Esophagus (tissue), 2 donors: ENCODE results near the gene IMMP2L. TPM values are rescaled to one million over a fixed set of nuclear protein-coding genes. Genes with fewer than 3 reads are reported as not detected.

Source experiments
- H3K27ac ChIP-seq, 2 donors: one replicate each; pipeline ENCODE4 v1.5.1; 2013; ENCODE audit warnings: low read depth in 2 of 2, mild to moderate bottlenecking in 2 of 2, inconsistent platforms in 1 of 2, low read length in 1 of 2, moderate library complexity in 1 of 2
- H3K27me3 ChIP-seq, 2 donors: one replicate each; pipeline ENCODE4 v1.6.1; 2013; ENCODE audit warnings: low read length in 2 of 2, control low read depth in 1 of 2, mild to moderate bottlenecking in 1 of 2; ENCODE audit not compliant: insufficient read depth in 2 of 2, control insufficient read depth in 1 of 2
- H3K36me3 ChIP-seq, 2 donors: one replicate each; pipeline ENCODE4 v1.6.1; 2013; ENCODE audit warnings: low read length in 1 of 2; ENCODE audit not compliant: control insufficient read depth in 2 of 2, insufficient read depth in 2 of 2
- H3K4me1 ChIP-seq, 2 donors: one replicate each; pipeline ENCODE4 v1.6.1; 2013; ENCODE audit warnings: low read length in 1 of 2; ENCODE audit not compliant: control insufficient read depth in 2 of 2, insufficient read depth in 2 of 2
- H3K4me3 ChIP-seq, 2 donors: one replicate each; pipeline ENCODE4 v1.5.1; 2013; ENCODE audit warnings: low read length in 2 of 2, mild to moderate bottlenecking in 2 of 2, low read depth in 1 of 2, moderate library complexity in 1 of 2
- H3K9me3 ChIP-seq, 2 donors: one replicate each; pipeline ENCODE4 v1.6.1; 2013; ENCODE audit warnings: mild to moderate bottlenecking in 2 of 2, low read depth in 1 of 2, low read length in 1 of 2, moderate library complexity in 1 of 2; ENCODE audit not compliant: control insufficient read depth in 2 of 2, insufficient read depth in 1 of 2
- WGBS, 2 donors: extraction: QIAGEN DNeasy Blood & Tissue Kit; methylation state at CpG; one replicate each; pipeline ENCODE4 v1.1.7; 2013; 5-methylcytosine and 5-hydroxymethylcytosine counted together
- polyA plus RNA-seq, 2 donors: library from polyadenylated mRNA; stranded (reverse); fragments of 200-250 nt; gene quantifications; one replicate each; pipeline ENCODE4 v1.2.3, GENCODE V29; 2013
- donor health status: healthy with polysubstance abuse.
- donor health status: Bipolar disorder and iron deficiency.

The IMMP2L gene
- polyA plus RNA-seq, 2 donors, result 6.5 to 14.5 TPM

DNA sequence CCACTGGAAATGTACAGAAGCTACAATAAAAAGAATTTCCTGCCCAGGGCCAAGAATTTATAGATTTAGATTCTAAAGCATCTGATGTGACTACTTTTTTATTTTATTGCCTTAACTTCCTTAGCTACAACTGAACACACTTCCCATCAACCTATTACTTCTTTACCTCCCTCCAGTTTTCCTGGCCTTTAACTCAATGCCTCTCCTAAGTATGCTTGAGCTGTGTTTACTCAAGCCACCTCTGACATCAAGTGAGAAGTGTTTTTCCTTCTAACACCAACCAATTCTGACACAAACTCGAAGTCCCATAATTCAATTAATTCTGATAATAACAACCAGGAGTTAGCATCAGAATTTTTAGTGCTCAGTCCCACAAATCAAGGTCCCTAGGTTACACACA is 170.0 kb downstream of the IMMP2L start:
- Histone ChIP-seq H3K27ac (no peak overlapping the region), H3K4me1 (no peaks in the 10 kb centered on the region), H3K9me3 (no peaks in the 10 kb centered on the region), H3K27me3 (no peaks in the 10 kb centered on the region), H3K4me3 (no peak overlapping the region), H3K36me3 (no peaks in the 10 kb centered on the region)
- WGBS, 2 donors, result 60 to 77% methylated on average over 1 of the region's 1 CpG

DNA sequence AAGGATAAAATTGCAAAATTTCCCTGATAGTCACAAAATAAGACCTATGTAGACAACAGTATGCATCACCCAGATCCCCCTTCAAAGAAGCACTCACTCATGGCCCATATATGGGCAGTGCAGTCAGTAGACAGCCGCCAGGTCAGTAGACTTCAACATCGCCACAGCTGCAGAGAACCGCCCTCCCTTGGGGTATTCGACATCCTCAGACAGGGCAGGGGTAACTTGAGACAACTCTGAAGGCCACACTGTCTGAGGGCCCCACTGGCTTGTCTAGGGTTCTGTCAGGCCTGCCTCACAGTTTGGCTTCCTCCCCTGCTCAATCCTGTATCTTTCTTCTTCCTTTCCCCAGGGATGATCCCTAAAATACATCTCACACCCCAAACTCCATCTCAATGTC is 172.3 kb downstream of the IMMP2L start:
- H3K36me3 ChIP-seq, result no peaks in the 10 kb centered on the region
- H3K9me3 ChIP-seq, result no peaks in the 10 kb centered on the region
- WGBS, 2 donors, result 98 to 100% methylated on average over 4 of the region's 4 CpGs
- H3K4me1 ChIP-seq, result no peaks in the 10 kb centered on the region
- no peaks in the 10 kb centered on the region for H3K27me3 ChIP-seq
- H3K27ac ChIP-seq, result no peak overlapping the region
- H3K4me3 ChIP-seq, result no peak overlapping the region

DNA sequence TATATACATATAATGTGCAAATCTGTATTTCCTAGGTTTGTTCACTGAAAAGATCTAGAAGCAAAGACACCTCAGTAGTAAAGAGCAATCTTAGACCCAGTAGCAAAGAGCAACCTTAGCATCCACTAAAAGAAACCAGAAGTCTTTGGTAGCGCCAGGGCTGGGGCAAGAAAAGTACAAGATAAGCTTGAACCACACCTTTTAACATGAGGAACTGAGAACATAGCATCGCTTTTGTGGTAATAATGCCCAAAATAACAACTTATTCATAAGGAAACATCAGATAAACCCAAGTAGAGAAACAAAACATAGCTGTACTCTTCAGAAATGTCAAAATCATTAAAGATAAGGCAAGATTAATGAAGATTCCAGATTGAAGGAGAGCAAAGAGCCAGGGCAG is 173.4 kb downstream of the IMMP2L start:
- no peak overlapping the region for H3K4me3 ChIP-seq
- no peaks in the 10 kb centered on the region for H3K27me3 ChIP-seq
- H3K4me1 ChIP-seq, result no peaks in the 10 kb centered on the region
- no peaks in the 10 kb centered on the region for H3K9me3 ChIP-seq
- 92 to 96% methylated on average over 2 of the region's 2 CpGs for WGBS, 2 donors
- H3K27ac ChIP-seq, result no peak overlapping the region
- no peaks in the 10 kb centered on the region for H3K36me3 ChIP-seq

DNA sequence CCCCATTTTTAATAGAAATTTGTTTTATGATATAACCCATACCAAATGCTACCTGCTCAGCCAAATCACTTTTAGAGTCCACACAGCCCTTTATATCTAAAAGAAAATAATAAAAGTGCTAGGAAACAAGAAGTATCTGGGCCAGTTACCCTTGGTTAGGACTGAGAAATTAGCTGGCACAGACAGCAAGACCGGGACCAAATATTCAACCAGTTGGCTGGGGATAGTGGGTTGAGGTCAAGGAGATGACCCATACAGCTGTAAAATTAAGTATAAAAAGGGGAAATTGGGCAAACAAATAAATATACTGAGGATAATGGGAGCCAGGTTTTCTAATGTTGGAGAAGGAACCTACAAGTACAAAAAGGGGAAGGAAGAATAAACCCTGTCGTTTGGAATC is 174.3 kb downstream of the IMMP2L start:
- no peaks in the 10 kb centered on the region for H3K36me3 ChIP-seq
- WGBS, 2 donors, result 79 to 89% methylated on average over 2 of the region's 2 CpGs
- H3K27me3 ChIP-seq, result no peaks in the 10 kb centered on the region
- no peaks in the 10 kb centered on the region for H3K4me1 ChIP-seq
- H3K27ac ChIP-seq, result no peak overlapping the region
- no peaks in the 10 kb centered on the region for H3K9me3 ChIP-seq
- no peak overlapping the region for H3K4me3 ChIP-seq

DNA sequence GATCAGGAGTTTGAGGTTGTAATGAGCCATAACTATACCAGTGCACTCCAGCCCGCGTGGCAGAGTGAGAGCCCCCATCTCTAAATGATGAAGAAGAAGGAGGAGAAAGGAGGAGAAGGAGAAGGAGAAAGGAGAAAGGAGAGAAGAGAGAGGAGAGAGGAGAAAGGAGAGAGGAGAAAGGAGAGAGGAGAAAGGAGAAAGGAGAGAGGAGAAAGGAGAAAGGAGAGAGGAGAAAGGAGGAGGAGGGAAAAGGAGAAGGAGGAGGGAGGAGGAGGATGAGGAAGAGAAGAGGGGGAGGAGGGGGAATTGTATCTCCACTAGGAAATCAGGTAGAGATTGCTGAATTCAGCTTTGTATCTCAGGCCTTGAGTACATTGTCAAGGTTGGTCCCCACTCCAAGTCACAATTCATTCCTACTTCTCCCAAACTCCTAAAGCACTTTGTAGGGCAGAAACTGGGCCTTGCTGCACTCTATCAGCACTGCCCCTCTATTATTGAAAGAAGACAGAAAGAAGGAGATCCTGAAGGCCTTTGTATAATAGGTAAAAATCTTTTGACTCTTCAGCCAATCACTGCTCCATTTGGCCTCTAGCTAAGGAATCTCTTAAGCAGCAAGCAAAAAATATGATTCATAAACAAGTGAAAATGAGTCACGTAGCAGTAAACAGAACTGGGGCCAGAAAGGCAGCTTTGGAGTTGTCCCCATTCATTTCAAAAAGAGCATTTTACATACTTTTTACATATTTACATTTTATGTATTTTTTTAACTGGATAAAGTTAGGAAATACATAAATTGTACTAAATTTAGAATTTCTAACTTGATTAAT is 178.0 kb downstream of the IMMP2L start:
- H3K4me3 ChIP-seq, result no peak overlapping the region
- WGBS, 2 donors, result 76 to 90% methylated on average over 3 of the region's 3 CpGs
- no peaks in the 10 kb centered on the region for H3K4me1 ChIP-seq
- no peaks in the 10 kb centered on the region for H3K27me3 ChIP-seq
- H3K27ac ChIP-seq, result no peak overlapping the region
- H3K9me3 ChIP-seq, result no peaks in the 10 kb centered on the region
- H3K36me3 ChIP-seq, result no peaks in the 10 kb centered on the region

DNA sequence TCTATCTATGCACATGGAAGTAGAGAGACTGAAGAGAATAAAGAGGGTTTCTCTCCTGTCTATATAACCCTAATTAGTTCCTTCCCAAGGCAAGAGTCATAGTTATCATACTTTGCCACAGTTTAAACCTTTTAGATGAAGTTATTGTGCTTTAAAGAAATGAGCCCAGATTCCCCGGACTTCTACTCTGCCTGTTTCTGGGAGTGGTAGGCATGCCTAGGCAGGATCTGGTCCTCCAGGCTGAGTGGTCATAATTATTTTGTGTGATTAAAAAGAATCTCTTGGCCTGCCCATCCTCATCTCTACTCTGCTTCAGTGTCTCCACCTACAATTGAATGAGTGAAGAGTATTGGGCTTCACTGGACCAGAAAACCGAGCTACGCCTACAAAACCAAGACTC is 179.2 kb downstream of the IMMP2L start:
- H3K27ac ChIP-seq, result no peak overlapping the region
- WGBS, 2 donors, result 79 to 91% methylated on average over 3 of the region's 3 CpGs
- no peaks in the 10 kb centered on the region for H3K4me1 ChIP-seq
- H3K36me3 ChIP-seq, result no peaks in the 10 kb centered on the region
- H3K4me3 ChIP-seq, result no peak overlapping the region
- H3K9me3 ChIP-seq, result no peaks in the 10 kb centered on the region
- H3K27me3 ChIP-seq, result no peaks in the 10 kb centered on the region

DNA sequence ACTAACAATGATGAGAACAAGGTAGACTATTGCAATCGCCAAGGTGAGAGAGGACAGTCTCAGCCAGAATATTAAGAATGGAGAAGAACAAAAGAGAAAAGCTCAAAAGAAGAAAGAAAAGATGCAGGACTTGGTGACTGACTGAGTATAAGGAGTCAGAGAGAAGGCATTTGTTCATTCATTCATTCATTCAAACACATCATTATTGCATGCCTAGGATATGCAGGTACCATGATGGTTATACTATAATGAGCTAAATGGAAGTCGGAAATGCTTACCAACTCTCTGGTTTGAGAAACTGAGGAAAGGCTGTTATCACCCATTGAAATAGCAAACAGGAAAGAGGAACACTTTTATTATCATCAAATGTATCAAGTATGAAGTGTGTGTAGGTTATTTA is 180.7 kb downstream of the IMMP2L start:
- WGBS, 2 donors, result 99% methylated on average over 2 of the region's 2 CpGs
- Histone ChIP-seq H3K4me1 (no peaks in the 10 kb centered on the region), H3K4me3 (no peak overlapping the region), H3K27ac (no peak overlapping the region), H3K9me3 (no peaks in the 10 kb centered on the region), H3K36me3 (no peaks in the 10 kb centered on the region), H3K27me3 (no peaks in the 10 kb centered on the region)

DNA sequence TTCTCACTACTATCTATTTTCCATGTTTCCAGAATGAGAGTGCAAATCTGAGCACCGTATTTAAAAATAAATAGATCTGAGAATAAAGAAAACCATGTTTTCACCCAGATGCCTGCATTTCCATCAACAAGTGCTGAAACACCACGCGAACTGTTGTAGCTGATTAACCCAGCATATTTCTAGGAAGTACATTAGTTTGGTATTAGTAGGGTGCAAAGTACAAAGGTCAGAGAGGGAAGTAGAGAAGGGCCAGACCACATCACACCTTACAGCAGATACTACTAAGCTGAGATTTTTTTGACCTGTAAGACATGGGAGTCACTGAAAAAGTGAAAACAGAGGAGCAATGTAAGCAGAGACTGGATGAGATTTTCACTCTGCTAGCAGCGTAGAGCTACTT is 181.3 kb downstream of the IMMP2L start:
- Histone ChIP-seq H3K36me3 (no peaks in the 10 kb centered on the region), H3K27ac (no peak overlapping the region), H3K9me3 (no peaks in the 10 kb centered on the region), H3K4me3 (no peak overlapping the region), H3K4me1 (no peaks in the 10 kb centered on the region), H3K27me3 (no peaks in the 10 kb centered on the region)
- 75 to 92% methylated on average over 4 of the region's 4 CpGs for WGBS, 2 donors

DNA sequence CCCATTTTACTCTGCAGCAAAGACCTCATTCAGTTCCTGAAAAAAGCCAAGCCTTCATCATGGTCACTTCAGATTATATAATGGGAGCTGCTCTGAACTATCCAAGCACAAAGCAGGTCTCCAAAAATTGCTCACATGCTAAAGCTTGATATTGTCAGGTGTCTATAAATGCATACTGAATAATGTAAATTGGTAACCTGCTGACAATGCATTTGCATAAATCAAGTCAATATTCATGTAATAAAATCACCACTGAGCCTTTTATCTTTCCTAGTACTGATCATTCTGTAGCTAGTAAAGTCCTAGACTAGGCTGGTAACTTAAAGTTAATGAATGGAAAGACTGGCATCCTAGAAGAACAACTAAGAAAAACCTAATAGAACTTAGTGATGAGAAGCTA is 188.3 kb downstream of the IMMP2L start:
- Histone ChIP-seq H3K9me3 (no peaks in the 10 kb centered on the region), H3K27ac (no peak overlapping the region), H3K4me3 (no peak overlapping the region), H3K4me1 (no peaks in the 10 kb centered on the region), H3K27me3 (no peaks in the 10 kb centered on the region), H3K36me3 (no peaks in the 10 kb centered on the region)

DNA sequence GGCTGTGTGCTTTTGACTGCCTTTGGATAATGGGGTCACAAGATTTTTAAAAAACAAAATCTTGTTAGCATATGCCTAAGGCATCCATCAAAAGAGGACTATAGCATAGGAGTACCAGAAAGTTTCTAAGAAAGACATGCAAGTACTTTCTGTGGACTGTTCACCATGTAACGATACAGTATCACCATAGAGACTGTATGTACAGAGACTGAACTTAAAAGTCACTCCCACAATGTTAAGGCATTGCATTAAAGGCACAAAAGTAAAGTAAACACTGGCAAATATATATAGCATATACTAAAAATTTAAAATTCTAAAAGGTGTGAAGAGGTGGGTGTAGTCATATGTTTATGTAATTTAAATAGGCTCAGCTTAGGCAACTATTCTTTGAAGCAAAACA is 190.9 kb downstream of the IMMP2L start:
- no peaks in the 10 kb centered on the region for H3K4me1 ChIP-seq
- no peaks in the 10 kb centered on the region for H3K27me3 ChIP-seq
- no peaks in the 10 kb centered on the region for H3K9me3 ChIP-seq
- no peak overlapping the region for H3K27ac ChIP-seq
- no peaks in the 10 kb centered on the region for H3K36me3 ChIP-seq
- WGBS, 2 donors, result 93 to 95% methylated on average over 1 of the region's 1 CpG
- H3K4me3 ChIP-seq, result no peak overlapping the region
